GM12874 (cell line): ENCODE measurements around the gene LST1.

Experiments used
- TF ChIP-seq, protein P1 (sequence below): IDR thresholded peaks from 2 replicates; pipeline ENCODE4 v1.5.1; 2011; ENCODE audit warnings: low read depth, mild to moderate bottlenecking, control low read depth, low read length, moderate library complexity; ENCODE audit not compliant: insufficient read depth

LST1 gene

DNA sequence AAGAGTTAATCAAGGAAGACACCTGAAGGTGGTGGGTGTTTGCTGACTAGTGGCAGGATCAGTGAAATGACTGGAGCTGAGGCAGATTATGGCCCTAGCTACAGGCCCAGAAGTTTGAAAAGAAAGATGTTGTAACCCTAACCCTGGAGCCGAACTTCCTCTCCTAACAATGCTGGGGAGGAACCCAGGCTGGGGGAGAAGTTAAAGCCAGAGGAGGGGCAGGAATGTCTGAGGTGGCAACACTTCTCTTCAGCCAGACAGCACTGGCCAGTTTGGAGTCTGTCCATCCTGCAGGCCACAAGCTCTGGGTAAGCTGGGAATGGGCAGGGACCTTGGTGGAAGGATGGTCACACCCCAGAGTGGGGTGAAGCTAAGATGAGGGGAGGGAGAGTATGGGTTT, at the start of gene LST1:
TSS of gene LST1 (plus strand) at position 270 of the 400 bp plus-strand sequence. CDS start 1,023 bp downstream, outside the sequence.
- TF ChIP-seq, protein P1, sequence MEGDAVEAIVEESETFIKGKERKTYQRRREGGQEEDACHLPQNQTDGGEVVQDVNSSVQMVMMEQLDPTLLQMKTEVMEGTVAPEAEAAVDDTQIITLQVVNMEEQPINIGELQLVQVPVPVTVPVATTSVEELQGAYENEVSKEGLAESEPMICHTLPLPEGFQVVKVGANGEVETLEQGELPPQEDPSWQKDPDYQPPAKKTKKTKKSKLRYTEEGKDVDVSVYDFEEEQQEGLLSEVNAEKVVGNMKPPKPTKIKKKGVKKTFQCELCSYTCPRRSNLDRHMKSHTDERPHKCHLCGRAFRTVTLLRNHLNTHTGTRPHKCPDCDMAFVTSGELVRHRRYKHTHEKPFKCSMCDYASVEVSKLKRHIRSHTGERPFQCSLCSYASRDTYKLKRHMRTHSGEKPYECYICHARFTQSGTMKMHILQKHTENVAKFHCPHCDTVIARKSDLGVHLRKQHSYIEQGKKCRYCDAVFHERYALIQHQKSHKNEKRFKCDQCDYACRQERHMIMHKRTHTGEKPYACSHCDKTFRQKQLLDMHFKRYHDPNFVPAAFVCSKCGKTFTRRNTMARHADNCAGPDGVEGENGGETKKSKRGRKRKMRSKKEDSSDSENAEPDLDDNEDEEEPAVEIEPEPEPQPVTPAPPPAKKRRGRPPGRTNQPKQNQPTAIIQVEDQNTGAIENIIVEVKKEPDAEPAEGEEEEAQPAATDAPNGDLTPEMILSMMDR: no peak

DNA sequence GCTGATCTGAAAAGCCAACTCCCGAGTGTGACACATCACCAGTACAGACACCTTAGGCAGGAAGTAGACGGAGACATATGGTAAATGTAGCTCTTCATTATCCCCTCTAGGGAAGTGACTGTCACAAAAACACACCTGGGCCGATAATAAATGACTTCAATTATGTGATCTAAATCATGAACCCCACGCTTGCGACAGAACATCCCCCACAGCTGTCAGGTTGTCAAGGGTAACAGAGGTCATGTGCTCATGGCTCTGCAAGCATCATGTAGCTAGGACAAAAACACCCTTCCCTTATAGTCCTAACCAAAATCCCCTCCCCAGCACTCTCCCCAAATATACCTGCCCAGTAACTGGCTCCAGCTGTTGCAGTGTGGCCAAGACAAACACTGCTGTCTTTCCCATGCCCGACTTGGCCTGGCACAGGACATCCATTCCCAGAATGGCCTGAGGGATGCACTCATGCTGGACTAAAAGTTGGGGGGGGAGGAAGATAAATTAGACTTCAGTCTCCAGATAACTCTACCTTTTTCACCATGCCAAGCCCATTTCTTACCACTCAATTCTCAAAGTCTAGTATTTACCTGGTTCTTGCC, 47.2 kb upstream of the LST1 start:
- TF ChIP-seq, protein P1: no peak

DNA sequence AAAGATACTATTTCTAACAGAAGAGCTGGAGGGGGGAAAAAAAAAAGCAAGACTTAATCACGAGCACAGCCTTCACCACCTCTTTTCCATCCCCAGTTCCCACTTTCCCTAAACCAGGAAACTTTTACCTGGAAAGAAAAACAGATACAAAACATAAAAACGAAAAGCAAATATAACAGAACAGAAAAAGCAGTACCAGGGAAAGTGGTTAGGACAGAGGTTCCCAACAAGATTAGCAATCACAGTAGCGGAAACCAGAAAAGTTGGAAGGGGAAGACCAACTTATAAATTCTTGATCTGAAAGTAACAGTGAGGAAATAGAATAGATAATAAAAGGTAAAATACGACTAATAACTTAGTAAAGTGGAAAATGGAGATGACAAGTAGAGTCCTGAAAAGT, 45.4 kb upstream of the LST1 start:
- TF ChIP-seq, protein P1: no peak

DNA sequence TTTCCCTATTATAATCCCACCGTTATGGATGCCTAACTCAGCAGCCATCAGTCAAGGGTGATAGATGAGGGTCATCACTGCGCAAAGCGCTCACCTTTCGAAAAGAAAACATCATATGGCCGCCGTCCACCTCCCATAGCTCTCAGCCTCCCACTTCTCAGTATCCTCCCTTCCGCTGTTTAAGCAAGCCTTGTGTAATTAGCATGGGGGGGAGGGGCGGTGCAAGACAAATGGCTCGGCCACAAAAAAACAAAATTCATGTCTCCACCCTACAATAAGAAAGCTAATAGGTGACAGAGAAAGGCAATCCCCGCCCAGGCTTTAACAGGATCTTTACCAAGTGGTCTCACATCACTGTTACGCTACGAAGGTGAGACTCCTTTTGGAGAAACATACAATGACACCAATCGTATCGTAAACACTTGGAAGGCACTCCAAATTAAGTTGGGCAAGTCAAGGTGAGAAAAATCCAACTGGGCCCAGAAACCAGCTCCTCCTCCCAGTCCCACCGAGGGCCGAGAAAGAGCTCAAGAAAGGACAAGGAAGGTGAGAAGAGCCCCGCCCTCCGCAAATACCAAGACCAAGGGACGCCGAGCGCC, 44.9 kb upstream of the LST1 start:
- TF ChIP-seq, protein P1: no peak

DNA sequence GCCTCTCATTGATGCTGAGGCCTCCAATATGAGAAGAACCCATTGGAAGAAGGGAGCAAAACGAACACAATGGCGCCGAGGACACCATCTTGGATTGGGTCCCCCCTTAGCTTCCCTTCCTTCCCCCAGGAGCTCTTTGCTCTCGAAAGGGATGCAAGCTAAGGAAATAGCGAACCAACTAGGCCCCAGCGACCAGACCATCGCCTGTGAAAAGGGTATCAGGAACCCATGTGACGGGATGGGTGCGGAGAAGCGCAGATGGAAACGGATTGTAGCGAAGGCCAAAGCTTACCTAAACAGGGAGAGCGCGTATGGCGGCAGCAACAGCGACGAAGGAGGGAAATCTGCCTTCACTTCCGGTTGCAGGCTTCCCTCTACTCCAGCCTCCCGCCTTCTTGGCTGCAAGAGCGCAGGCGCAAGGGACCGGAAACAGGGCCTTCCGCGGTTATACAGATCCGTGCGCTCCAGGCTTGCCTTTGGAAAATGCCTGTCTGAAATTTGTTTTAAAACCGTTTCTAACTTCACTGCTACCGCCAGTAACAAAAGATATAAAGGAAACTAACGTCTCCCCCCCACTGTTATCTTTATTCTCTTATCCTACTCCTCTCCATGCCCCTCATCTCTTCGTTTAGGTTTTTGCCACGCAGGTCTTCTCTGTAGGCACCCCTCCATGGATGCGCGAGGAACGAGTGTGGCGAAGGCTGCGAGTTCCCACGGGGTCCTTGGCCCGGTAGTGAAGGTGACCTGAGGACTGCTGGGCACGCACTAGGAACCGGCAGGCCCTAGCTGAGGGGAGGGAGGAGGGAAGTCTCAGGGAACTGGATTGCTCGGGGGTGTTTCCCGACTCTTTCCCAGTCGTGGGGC, 44.2 kb upstream of the LST1 start, which contains the start of gene DDX39B:
TSS of gene DDX39B (minus strand) at position 346 of the 864 bp plus-strand sequence. CDS start 1,471 bp downstream, outside the sequence.
- TF ChIP-seq, protein P1: no peak

DNA sequence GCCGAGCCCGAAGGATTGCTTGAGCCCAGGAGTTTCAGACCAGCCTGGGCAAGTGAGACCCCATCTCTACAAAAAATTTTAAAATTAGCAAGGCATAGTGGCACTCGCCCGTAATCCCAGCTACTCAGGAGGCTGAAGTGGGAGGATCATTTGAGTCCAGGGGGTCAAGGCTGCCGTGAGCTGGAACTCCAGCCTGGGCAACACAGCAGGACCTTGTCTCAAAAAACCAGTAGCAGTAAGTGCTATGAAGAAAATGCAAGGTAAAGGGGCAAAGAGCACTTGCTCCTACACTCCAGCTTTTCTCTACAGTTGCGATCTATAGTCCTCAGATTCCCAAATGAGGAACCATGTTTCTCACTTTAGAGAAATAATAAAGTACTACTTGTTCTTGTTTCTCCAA, 42.4 kb upstream of the LST1 start:
- TF ChIP-seq, protein P1: no peak

DNA sequence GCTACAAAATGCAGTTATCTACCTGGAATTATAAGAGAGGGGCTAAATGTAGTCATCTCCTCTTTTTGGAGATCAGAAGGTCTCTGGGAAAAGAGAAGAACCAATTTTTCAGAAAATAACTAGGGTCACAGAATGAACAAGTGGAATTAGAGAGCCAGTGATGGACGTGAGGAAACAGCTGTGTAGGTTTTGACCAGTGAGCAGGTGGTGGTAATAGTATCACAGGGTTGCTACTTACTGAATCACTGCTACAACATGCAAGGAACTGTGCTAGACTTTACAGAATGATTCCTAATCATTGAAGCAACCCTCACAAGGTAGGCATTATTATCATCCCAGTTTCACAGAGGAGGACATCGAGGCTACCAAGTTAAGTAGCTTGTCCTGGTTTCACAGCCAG, 41.4 kb upstream of the LST1 start:
- TF ChIP-seq, protein P1: no peak
